Measurements from ENCODE around the gene LAMB2. TPM values are rescaled to one million over a fixed set of nuclear protein-coding genes. Genes with fewer than 3 reads are reported as not detected.

The LAMB2 gene
- total and polyA plus RNA-seq, 2 of the 8 experiments (the other 6 are each of a cell fraction or from before 2014, with no cell fraction given): 112 to 153 TPM

- TF ChIP-seq CHD7 (IDR thresholded peaks at IDR 0.05; ENCODE audit: insufficient replicate concordance, low read length) (no peak), TEAD4 (IDR thresholded peaks at IDR 0.05; ENCODE audit: low read depth, low read length) (no peak), CTCF (IDR thresholded peaks at IDR 0.05; ENCODE audit: control extremely low read depth in 1 of 3, insufficient read depth in 1 of 3, low read depth in 1 of 3, low read length in 3 of 3) (no peak), CHD2 (IDR thresholded peaks at IDR 0.05; ENCODE audit: low read length) (no peak), TCF12 (IDR thresholded peaks at IDR 0.05; ENCODE audit: low read depth, low read length) (no peak), CREB1 (IDR thresholded peaks at IDR 0.05) (no peak), ATF2 (IDR thresholded peaks at IDR 0.05; ENCODE audit: low read length) (no peak), POU5F1 (IDR thresholded peaks at IDR 0.05; ENCODE audit: low read depth, low read length) (no peak)
Observed at GRCh38 chr3:49180116-49180515, 47.3 kb upstream of the LAMB2 start (continued).
